ENCODE measurements around the gene WIF1. TPM values are rescaled to one million over a fixed set of nuclear protein-coding genes. Genes with fewer than 3 reads are reported as not detected.

The WIF1 gene
- total RNA-seq, 1 experiment from 2014 or later: not detected

DNA sequence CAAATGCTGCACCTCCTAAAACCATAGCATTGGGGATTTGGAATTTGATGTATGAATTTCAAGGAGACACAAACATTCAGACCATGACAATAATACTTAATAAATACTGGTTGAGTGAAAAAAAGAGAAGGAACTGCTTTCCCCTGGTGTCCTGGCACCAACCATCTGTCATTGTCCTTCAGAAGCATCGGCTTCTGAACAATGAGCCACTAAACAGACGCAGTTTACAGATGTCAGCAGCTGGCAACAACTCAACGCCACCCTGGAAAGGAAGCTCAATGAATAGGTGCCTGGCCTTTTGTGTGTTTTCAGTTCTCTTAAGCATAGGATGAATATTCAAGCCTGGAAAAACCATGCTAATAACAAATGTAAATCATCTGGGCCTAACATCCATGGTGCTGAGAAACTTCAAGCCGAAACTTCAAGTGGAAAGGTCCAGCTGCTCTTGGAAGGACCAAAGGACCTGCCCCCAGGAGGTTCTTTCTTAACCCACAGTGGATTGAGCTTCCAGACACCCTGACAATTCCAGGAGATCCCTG, 101.3 kb downstream of the WIF1 start:
- BruUV-seq (replicated peaks): no TSS peak
- Mint-ChIP-seq H3K36me3 (ENCODE audit: insufficient read depth, unreplicated experiment) (no peaks in the 10 kb centered on the region), H3K27me3 (ENCODE audit: unreplicated experiment) (peaks cover 28% of the 10 kb centered on the region), H3K4me3 (ENCODE audit: low read depth, unreplicated experiment) (no peak overlapping the region), H3K4me1 (ENCODE audit: low read depth, unreplicated experiment) (no peaks in the 10 kb centered on the region), H3K9me3 (ENCODE audit: low read depth, unreplicated experiment) (peaks cover 2% of the 10 kb centered on the region), H3K27ac (ENCODE audit: unreplicated experiment) (no peak overlapping the region)
- CTCF ChIA-PET: no interaction called here
- TF ChIP-seq, protein P1, sequence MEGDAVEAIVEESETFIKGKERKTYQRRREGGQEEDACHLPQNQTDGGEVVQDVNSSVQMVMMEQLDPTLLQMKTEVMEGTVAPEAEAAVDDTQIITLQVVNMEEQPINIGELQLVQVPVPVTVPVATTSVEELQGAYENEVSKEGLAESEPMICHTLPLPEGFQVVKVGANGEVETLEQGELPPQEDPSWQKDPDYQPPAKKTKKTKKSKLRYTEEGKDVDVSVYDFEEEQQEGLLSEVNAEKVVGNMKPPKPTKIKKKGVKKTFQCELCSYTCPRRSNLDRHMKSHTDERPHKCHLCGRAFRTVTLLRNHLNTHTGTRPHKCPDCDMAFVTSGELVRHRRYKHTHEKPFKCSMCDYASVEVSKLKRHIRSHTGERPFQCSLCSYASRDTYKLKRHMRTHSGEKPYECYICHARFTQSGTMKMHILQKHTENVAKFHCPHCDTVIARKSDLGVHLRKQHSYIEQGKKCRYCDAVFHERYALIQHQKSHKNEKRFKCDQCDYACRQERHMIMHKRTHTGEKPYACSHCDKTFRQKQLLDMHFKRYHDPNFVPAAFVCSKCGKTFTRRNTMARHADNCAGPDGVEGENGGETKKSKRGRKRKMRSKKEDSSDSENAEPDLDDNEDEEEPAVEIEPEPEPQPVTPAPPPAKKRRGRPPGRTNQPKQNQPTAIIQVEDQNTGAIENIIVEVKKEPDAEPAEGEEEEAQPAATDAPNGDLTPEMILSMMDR (IDR thresholded peaks at IDR 0.05; ENCODE audit: unreplicated experiment): no peak
- intact Hi-C loops (cut with micrococcal nuclease; ENCODE audit: unreplicated experiment): no loop called here
- DNase-seq: no peak

DNA sequence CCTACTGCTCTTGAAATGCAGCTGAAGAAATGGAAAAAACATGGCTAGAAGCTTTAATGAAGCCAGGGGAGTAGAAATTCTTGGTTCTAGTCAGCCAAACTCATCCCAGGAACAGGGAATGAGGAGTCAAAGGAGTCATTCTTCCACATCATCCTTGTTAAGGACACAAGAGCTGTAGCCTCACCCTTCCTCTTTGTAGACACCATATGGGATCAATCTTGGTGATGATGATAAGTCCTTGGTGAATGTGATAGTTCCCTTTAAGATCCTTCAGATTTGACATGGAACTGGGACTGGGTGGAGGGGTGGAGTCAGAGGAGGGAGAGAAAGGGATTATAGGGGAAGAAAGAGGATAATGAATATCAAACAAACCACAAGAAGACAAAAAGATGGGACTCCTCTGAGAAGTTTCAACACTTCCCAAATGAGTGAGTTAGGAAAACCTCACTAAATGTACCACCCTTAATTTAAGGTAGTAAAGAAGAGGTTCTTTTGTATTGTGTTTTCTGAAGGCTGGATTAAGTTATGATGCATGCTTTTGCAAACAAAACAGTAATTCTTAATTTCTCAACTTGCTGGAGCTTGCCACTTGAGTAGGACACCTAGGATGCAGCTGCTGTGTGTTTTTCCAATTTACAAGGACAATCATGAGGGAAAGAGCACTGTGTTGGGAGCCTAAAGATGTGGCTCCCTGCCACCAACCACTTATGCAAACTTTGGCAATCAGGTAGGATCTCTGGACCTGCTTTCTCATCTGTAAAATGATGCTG, 104.0 kb downstream of the WIF1 start:
- no peak for DNase-seq
- intact Hi-C loops (cut with micrococcal nuclease; ENCODE audit: unreplicated experiment): no loop called here
- no TSS peak for BruUV-seq (replicated peaks)
- H3K9me3 Mint-ChIP-seq (ENCODE audit: low read depth, unreplicated experiment): peaks cover 2% of the 10 kb centered on the region
- no peak overlapping the region for H3K27ac Mint-ChIP-seq (ENCODE audit: unreplicated experiment)
- H3K4me1 Mint-ChIP-seq (ENCODE audit: low read depth, unreplicated experiment): no peaks in the 10 kb centered on the region
- H3K27me3 Mint-ChIP-seq (ENCODE audit: unreplicated experiment): peaks cover 44% of the 10 kb centered on the region
- TF ChIP-seq, protein P1 (IDR thresholded peaks at IDR 0.05; ENCODE audit: unreplicated experiment): no peak
- H3K4me3 Mint-ChIP-seq (ENCODE audit: low read depth, unreplicated experiment): no peak overlapping the region
- no peaks in the 10 kb centered on the region for H3K36me3 Mint-ChIP-seq (ENCODE audit: insufficient read depth, unreplicated experiment)
- CTCF ChIA-PET: no interaction called here

DNA sequence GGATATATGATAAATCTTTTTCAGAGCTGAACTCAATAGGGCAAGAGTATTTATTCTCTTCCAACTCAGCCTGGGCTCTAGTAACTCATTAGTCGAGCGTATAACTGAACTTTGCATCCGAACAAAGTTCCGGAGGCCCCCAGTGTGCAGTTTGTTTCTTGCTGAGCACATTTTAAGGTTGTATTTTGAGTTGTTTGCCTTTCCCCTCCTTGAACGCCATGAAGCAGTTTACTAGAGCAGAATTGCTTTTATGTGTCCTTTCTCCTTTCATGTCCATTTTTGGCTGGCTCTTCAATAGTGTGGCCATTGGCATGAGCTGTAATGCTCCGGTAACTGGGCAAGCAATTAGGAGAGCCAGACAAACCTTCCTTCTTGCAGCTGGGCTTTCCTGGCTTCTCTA, 105.3 kb downstream of the WIF1 start:
- intact Hi-C loops (cut with micrococcal nuclease; ENCODE audit: unreplicated experiment): no loop called here
- Mint-ChIP-seq H3K9me3 (ENCODE audit: low read depth, unreplicated experiment) (peaks cover 2% of the 10 kb centered on the region), H3K27me3 (ENCODE audit: unreplicated experiment) (peaks cover 52% of the 10 kb centered on the region), H3K27ac (ENCODE audit: unreplicated experiment) (no peak overlapping the region), H3K4me3 (ENCODE audit: low read depth, unreplicated experiment) (no peak overlapping the region), H3K4me1 (ENCODE audit: low read depth, unreplicated experiment) (no peaks in the 10 kb centered on the region), H3K36me3 (ENCODE audit: insufficient read depth, unreplicated experiment) (no peaks in the 10 kb centered on the region)
- BruUV-seq (replicated peaks): no TSS peak
- CTCF ChIA-PET: no interaction called here
- DNase-seq: no peak
- TF ChIP-seq, protein P1 (IDR thresholded peaks at IDR 0.05; ENCODE audit: unreplicated experiment): no peak

- Mint-ChIP-seq H3K27me3 (ENCODE audit: unreplicated experiment) (peaks cover 52% of the 10 kb centered on the region), H3K9me3 (ENCODE audit: low read depth, unreplicated experiment) (peaks cover 2% of the 10 kb centered on the region), H3K4me1 (ENCODE audit: low read depth, unreplicated experiment) (no peaks in the 10 kb centered on the region), H3K27ac (ENCODE audit: unreplicated experiment) (no peak overlapping the region), H3K4me3 (ENCODE audit: low read depth, unreplicated experiment) (no peak overlapping the region), H3K36me3 (ENCODE audit: insufficient read depth, unreplicated experiment) (no peaks in the 10 kb centered on the region)
- CTCF ChIA-PET: interaction anchor here (0.6 to 0.9 kb wide), 3 partner anchors 10 to 92 kb away, joined by 3 read pairs; no protein-coding TSS in a partner anchor
- TF ChIP-seq, protein P1 (IDR thresholded peaks at IDR 0.05; ENCODE audit: unreplicated experiment): no peak
- no peak for DNase-seq
- intact Hi-C loops (cut with micrococcal nuclease; ENCODE audit: unreplicated experiment): no loop called here
- no TSS peak for BruUV-seq (replicated peaks)
Observed at GRCh38 chr12:65014504-65015271, 106.4 kb downstream of the WIF1 start.
